SH-SY5Y (cell line): Measurements from ENCODE around the gene SMCP.

ENCODE experiments used
- GATA2 ChIP-seq: IDR thresholded peaks from 2 replicates; pipeline ENCODE4 v1.6.1; 2011; ENCODE audit warnings: mild to moderate bottlenecking, low read depth, low read length
- GATA3 ChIP-seq: IDR thresholded peaks from 2 replicates; pipeline ENCODE4 v1.6.1; 2011; ENCODE audit warnings: low read depth, mild to moderate bottlenecking, low read length, moderate library complexity

The SMCP gene

GRCh38 chr1:152878042-152878441 lies at the start of gene SMCP:
SMCP (plus strand) TSS chr1:152878322; CDS start chr1:152884423, 6,101 bp downstream.
- no peak for TF ChIP-seq GATA2
- no peak for TF ChIP-seq GATA3

- TF ChIP-seq GATA2, result no peak
- TF ChIP-seq GATA3, result no peak
These were observed 41.3 kb upstream of the SMCP start for GRCh38 chr1:152836870-152837269.

GRCh38 chr1:152842556-152842955 lies 35.6 kb upstream of the SMCP start, which contains the start of gene LCE6A:
LCE6A (plus strand) TSS chr1:152842856; CDS start chr1:152843521, 665 bp downstream.
- TF ChIP-seq GATA2 (no peak), GATA3 (no peak)

GRCh38 chr1:152855661-152856060 lies 22.5 kb upstream of the SMCP start:
- TF ChIP-seq GATA2, result no peak
- no peak for TF ChIP-seq GATA3

- TF ChIP-seq GATA2 (no peak), GATA3 (no peak)
These were observed 20.1 kb upstream of the SMCP start for GRCh38 chr1:152858062-152858461.

- TF ChIP-seq GATA3 (no peak), GATA2 (no peak)
These were observed 18.4 kb upstream of the SMCP start, which contains the start of gene LCE7A for GRCh38 chr1:152859696-152860095. LCE7A (plus strand) TSS chr1:152859996; CDS start chr1:152860698, 702 bp downstream.

- no peak for TF ChIP-seq GATA2
- no peak for TF ChIP-seq GATA3
These were observed 18.0 kb upstream of the SMCP start for GRCh38 chr1:152860129-152860528.

GRCh38 chr1:152861374-152861773 lies 16.7 kb upstream of the SMCP start:
- no peak for TF ChIP-seq GATA3
- no peak for TF ChIP-seq GATA2

- TF ChIP-seq GATA2 (no peak), GATA3 (no peak)
These were observed 13.7 kb upstream of the SMCP start for GRCh38 chr1:152864443-152864842.

GRCh38 chr1:152866321-152866720 lies 11.8 kb upstream of the SMCP start:
- TF ChIP-seq GATA2 (no peak), GATA3 (no peak)

GRCh38 chr1:152869808-152870419 lies 8.2 kb upstream of the SMCP start:
- TF ChIP-seq GATA2, result no peak
- TF ChIP-seq GATA3, result no peak

GRCh38 chr1:152870831-152871730 lies 7.0 kb upstream of the SMCP start:
- TF ChIP-seq GATA3, result no peak
- TF ChIP-seq GATA2, result no peak

- TF ChIP-seq GATA2 (no peak), GATA3 (no peak)
These were observed 6.4 kb upstream of the SMCP start for GRCh38 chr1:152871731-152872126.

- TF ChIP-seq GATA2 (no peak), GATA3 (no peak)
These were observed 4.6 kb upstream of the SMCP start for GRCh38 chr1:152873495-152873894.

GRCh38 chr1:152876827-152877226 lies 1.3 kb upstream of the SMCP start:
- TF ChIP-seq GATA2 (no peak), GATA3 (no peak)
